HG03108 (cell line): ENCODE data around the gene XG.
"Not testable (repeated sequence)": the region's sequence is repeated elsewhere in the genome, so short reads cannot be mapped to it uniquely, and the experiment has no call there.

ENCODE experiments used
- ATAC-seq: cut with Tn5 transposase; IDR thresholded peaks from one replicate; pipeline ENCODE4 v1.9.1; 2021; ENCODE audit warnings: moderate library complexity; ENCODE audit not compliant: unreplicated experiment

The XG gene

GRCh38 chrX:2732649-2733048 lies 19.2 kb upstream of the XG start:
- ATAC-seq = no peak

GRCh38 chrX:2733286-2733685 lies 18.6 kb upstream of the XG start:
- ATAC-seq = no peak

- no peak for ATAC-seq
Observed at GRCh38 chrX:2735270-2735669, 16.6 kb upstream of the XG start.

- ATAC-seq = no peak
Observed at GRCh38 chrX:2740672-2741071, 11.2 kb upstream of the XG start.

GRCh38 chrX:2741386-2741785 lies 10.5 kb upstream of the XG start:
- no peak for ATAC-seq

- ATAC-seq = not testable (repeated sequence)
Observed at GRCh38 chrX:2746250-2746649, 5.6 kb upstream of the XG start.

- no peak for ATAC-seq
Observed at GRCh38 chrX:2748171-2748814, 3.5 kb upstream of the XG start.

GRCh38 chrX:2748815-2749188 lies 3.0 kb upstream of the XG start:
- ATAC-seq = no peak

GRCh38 chrX:2751291-2751690 lies 549 bp upstream of the XG start:
- no peak for ATAC-seq

GRCh38 chrX:2752441-2752840 lies 601 bp downstream of the XG start:
- not testable (repeated sequence) for ATAC-seq

GRCh38 chrX:2755163-2755715 lies 3.4 kb downstream of the XG start:
- ATAC-seq = not testable (repeated sequence)

- ATAC-seq = no peak
Observed at GRCh38 chrX:2756548-2756947, 4.7 kb downstream of the XG start.

GRCh38 chrX:2761246-2761645 lies 9.4 kb downstream of the XG start:
- no peak for ATAC-seq

GRCh38 chrX:2762671-2763070 lies 10.8 kb downstream of the XG start:
- ATAC-seq = not testable (repeated sequence)

- not testable (repeated sequence) for ATAC-seq
Observed at GRCh38 chrX:2764766-2765548, 13.1 kb downstream of the XG start.

- ATAC-seq = no peak
Observed at GRCh38 chrX:2765549-2765830, 13.7 kb downstream of the XG start.

- ATAC-seq = no peak
Observed at GRCh38 chrX:2766906-2767305, 15.1 kb downstream of the XG start.

- no peak for ATAC-seq
Observed at GRCh38 chrX:2767631-2768455, 16.0 kb downstream of the XG start.

GRCh38 chrX:2769615-2770014 lies 17.8 kb downstream of the XG start:
- no peak for ATAC-seq

- not testable (repeated sequence) for ATAC-seq
Observed at GRCh38 chrX:2773166-2774055, 21.6 kb downstream of the XG start.

- ATAC-seq = no peak
Observed at GRCh38 chrX:2774057-2774456, 22.2 kb downstream of the XG start.
